Measurements from ENCODE around the gene SHC2.
"Not testable (repeated sequence)": the region's sequence is repeated elsewhere in the genome, so short reads cannot be mapped to it uniquely, and the experiment has no call there.

The SHC2 gene

DNA sequence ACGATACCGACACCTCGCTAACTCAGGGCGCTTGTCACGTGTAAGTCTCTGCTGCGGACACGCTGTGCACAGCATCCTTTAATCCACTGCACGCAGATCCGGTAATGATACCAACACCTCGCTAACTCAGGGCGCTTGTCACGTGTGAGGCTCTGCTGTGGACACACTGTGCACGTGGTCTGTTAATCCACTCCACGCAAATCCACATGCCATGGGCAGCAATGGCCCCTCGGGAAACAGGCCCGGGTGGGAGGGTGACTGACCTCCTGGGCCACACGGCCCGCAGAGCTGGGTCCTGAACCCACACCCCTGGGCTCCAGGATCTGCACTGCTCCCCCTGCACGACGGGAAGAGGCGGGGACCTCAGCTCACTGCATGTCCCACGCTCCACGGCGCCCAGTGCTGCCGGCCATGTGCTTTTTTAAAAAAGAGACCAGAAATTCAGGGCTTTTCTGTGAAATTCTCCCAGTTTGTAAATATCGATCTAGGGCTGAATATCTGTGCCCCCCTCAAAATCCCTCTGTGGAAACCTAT, 16.1 kb downstream of the SHC2 start:
- no peak for DNase-seq

DNA sequence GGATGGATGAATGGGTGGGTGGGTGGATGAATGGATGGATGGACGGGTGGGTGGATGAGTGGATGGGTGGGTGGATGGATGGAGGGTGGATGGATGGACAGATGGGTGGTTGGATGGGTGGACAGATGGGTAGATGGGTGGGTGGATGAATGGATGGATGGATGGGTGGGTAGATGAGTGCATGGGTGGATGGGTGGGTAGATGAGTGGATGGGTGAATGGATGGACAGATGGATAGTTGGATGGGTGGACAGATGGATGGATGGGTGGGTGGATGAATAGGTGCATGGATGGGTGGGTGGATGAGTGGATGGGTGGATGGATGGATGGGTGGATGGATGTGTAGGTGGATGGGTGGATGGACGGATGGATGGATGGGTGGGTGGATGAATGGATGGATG, 17.8 kb downstream of the SHC2 start:
- DNase-seq, result no peak

DNA sequence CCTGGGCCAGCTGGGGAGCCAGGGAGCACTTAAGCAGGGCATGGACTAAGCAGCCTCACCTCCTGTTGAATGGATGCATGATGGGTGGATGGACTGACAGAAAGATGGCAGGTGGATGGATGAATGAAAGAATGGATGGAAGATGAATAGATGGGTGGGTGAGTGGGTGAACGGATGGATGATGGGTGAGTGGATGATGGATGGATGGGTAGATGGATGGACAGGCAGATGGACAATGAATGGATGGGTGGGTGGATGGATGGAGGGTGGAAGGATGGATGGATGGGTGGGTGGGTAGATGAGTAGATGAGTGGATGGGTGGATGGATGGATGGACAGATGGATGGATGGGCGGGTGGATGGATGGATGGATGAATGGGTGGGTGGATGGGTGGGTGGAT, 18.7 kb downstream of the SHC2 start:
- no peak for DNase-seq

DNA sequence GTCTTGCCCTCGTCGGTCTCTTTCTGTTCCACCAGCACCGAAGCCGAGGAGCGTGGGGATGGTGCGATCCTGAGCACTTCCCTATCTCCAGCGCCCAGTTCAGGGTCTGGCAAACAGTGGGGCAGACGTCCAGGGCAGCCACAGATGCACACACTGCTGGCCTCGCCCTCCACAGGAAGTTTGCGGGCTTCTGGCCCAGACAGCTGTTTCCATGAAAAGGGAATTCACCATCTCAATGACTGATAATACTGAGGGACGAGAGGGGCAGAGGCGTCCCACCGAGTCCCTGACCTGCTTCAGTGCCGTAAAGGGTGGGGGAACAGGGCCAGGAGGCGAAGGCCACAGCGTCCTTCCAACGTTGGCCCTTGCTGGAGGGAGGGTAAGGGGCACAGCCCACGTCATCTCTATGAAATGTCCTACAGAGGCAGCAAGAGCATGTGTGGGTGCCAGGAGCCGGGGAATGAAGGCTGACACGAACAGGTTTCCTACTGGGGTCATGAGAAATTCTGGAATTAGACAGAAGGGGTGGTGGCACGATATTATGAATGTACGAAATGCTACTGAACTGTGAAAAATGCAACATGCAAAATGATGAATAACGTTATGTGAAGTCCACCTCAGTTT, 19.5 kb downstream of the SHC2 start:
- no peak for DNase-seq

DNA sequence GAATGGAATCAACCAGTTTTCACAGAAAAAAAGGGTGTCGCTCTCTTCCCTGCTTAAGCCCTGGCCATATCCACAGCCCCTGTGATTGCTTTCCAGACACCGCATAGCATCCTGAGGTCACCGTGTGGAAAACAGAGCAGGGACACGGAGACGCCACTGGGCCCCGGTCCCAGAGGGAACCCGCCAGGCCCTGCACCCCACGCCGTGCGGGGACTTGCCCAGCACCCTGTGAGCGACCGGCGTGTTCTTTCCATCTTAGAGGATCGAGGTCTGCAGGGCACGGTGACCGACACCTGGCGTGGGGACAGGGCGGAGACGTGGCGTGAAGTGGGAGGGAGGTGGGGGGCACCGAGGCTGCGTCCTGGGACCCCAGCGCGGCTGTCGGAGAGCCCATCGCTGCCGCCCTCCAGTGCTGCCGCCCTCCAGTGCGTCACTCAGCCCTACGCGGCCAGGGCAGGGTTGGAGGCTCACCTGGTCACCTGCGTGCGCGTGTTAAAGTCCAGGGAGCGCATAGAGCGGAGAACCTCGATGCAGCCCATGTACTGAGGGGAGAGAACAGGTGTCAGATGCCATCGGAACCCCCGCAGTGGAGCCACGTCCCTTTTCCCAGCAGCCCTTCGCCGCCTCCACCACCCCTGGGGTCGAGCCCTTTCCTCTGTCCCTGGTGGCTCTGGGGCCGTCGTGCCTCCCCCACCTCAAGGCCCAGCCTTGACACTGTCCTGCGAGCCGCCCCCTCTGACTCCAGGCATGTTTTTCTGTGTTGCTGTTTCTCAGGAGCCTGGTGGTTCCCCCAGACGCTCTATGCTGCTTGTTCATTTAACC, 20.2 kb downstream of the SHC2 start:
- no peak for DNase-seq

DNA sequence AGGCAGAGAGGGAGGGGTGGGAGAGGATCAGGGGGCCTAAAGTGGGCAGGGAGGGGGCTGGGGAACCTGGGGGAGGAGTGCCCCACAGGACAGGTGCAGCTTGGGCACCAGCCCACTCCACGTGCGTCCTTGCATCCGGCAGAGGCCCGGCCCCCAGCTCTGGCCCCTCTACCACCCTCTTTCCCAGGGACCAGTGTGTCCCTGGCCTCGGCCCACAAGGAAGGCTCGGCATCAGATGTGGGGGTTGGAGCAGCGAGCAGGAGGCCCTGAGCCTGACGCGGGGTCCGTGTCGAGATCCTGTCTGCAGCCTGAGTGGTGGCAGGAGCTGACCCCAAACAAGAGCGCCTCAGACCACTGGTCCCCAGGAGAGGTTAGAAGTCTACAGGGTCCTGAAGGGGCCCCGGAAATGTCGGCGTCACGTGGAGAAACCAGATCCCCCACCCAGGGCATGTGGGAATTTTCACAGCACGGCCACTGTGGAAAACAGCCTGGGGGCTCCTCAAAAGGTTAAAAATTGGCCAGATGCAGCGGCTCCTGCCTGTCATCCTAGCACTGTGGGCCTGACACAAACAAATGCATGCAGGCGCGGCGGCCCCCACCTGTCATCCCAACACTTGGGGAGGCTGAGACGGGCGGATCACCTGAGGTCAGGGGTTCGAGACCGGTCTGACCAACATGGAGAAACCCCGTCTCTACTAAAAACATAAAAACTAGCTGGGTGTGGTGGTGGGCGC, 21.5 kb downstream of the SHC2 start:
- no peak for DNase-seq

DNA sequence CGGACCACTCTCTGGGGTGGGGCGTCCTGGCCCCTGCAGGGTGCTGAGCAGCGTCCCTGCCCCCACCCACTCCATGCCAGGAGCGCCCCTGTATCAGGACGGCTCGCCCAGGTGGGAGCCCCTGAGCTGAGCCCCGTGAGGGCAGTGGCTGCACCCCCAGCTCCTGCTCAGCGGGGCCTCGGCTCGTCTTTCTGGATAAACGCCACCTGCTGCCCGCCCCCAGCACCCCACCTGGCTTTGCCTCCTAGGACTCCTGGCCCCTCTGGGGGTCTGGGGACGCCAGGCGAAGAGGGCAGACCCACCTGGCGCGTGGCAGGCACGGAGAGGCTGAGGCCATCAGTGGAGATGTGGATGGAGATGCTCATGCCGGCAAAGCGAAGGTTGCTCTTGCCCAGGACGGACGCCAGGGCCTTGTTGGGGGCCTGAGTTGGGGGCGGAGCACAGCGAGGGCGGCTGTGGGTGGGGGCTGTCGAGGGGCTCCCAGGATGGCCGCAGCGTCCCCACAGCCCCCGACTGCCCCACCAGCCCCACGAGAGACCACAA, 22.3 kb downstream of the SHC2 start:
- no peak for DNase-seq

DNA sequence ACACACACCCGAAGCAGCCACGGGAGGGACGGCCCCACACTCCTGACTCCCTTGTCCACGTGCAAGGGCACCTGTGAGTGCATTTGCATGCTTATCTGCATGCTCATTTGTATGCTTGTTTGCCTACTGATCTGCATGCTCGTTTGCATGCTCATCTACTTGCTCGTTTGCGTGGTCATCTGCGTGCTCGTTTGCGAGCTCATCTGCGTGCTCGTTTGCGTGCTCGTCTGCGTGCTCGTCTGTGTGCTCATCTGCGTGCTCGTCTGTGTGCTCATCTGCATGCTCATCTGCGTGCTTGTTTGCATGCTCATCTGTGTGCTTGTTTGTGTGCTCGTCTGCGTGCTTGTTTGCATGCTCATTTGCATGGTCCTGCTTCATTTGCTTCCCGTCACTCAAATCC, 23.8 kb downstream of the SHC2 start:
- DNase-seq, result no peak

DNA sequence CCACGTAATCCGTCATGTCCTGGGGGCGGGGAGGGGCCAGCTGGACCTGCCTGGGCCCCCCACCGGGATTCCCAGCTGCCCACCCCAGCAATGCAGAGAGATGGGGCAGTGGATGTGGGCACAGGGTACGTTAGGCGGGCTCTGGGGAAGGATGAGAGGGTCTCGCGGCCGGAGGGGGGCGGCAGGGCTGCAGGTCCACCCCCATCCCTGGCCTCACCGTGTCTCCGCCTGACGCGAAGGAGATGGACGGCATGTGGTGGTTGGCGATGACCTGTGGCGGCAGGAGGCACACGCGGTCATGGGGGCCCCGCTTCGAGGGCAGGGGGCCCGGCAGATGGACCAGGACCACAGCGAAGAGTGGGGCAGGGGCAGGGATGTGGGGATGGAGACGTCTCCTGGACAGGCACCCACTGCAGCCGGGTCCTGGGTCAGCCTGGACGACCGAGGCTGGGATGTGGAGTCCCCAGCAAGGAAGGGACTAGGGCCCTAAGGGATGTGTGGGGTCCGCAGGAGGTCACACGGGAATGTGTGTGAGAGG, 24.4 kb downstream of the SHC2 start:
- no peak for DNase-seq

DNA sequence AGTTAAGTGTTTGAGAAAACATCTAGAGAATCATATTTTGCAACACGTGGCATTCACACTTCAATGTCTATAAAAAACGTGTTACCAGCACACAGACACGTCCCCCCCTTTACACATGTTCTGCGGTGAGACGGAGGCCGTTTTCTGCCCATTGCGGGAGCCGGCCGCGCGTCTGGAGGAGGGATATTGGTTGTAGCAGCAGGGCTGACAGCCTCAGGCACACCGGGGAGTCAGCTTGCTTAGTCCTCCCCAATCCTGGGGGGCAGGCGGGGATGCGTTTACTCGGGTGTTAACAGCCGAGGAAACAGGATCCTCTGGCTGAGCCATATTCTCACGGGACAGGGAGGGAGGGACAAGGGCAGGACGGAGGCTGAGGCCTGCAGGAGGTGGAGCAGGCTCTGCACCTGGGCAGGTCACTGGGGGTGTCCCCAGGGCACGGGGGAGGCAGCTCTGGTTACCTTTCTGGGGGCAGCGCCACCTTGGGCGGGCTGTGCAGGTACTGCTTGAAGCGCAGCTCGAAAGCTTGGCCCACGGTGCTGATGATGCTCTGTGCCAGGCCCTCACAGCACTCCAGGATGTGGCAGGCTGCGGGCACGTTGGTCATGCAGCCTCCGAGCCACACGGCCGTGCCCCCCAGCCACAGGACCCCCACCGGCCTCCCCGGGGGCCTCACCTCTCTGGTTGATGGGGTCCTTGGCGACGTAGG, 25.0 kb downstream of the SHC2 start:
- no peak for DNase-seq

DNA sequence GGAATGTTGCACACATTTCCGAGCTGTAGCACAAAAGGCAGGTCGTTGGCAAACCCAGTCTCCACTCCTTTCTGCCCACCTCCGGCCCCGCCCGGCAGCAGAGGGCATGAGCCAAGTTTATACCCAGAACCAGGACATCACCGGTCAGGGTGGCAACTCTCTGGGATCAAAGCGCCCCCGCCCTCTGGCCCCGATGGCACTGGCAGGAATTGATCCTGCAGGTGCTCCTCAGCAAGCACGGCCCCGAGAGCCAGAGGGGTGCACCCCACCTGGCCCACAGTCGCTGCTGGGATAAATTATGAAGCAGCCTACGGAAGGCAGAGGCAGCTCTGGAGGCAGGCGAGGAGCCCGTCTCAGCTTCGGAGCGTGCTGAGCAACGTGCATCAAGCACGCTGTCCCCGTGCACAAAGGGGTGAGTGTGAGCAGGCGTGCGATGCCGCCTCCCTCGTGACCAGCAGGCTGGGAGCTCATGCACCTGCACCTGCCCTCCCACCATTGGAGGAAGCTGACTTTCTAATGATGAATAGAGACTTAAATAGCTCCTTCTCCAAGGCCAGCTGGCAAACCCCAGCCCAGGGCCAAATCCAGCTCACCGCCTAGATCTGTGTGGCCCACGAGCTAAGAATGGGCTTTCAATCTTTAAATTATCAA, 25.7 kb downstream of the SHC2 start:
- DNase-seq, result no peak

DNA sequence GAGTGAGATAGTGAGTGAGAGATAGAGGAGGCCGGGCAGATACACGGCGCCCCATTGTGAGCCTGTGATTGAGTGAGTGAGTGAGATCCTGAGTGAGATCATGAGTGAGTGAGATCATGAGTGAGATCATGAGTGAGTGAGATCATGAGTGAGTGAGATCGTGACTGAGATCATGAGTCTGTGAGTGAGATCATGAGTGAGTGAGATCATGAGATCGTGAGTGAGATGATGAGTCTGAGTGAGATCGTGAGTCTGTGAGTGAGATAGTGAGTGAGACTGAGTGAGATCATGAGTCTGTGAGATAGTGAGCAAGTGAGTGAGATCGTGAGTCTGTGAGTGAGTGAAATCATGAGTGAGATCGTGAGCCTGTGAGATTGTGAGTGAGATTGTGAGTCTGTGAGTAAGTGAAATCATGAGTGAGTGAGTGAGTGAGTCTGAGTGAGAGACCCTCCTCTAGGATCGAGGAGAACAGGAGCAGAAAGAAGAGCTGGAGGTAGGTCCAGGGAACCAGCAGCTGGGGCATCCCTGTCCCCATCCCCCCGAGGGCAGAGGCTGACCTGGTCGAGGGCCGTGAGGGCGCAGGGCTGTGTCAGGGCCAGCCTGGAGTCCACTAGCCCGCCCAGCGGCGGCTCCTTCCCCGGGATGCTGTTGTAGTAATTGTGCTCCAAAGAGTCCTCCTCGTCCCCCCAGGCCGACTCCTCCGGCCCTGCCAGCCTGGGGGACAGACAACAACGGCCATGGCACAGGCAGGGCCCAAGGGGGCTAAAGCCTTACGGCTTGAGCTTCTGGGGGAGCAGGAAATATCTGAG, 26.5 kb downstream of the SHC2 start:
- no peak for DNase-seq

DNA sequence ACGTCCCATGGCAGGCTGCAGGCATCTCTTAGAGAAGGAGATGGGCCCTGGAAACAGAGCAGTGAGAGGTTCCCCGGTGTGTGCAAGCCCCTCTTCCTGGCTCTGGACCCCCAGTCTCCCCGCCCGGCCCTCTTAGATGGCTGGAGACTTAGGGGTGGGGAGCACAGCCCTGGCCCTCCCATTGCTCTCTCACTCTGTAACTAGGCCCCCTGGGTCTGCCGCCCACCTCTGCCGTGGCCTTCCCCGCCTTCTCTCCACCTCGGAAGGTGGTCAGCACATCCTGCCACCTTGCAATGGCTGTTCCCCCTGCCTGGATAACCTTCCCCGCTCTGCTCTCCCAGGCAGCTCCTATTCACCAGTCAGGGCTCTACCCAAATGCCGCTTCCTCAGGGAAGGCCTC, 30.1 kb downstream of the SHC2 start:
- no peak for DNase-seq

DNA sequence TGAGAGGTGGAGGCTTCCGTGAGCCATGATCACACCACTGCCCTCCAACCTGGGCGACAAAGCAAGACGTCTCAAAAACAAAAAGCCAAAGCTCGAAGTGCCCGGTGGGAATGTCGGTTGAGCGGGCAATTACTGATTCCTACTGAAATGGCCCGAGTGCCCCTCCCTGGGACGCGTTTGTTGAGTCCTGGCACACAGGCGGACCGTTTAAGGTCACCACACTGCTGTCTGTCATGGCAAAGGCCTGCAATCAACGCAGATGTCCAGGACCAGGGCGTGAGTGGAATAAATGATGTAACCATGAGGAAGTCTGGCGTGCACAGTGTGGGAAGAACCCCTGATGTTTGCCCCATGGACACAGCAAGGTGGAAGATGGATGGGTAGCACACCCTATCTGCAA, 32.7 kb downstream of the SHC2 start:
- no peak for DNase-seq

DNA sequence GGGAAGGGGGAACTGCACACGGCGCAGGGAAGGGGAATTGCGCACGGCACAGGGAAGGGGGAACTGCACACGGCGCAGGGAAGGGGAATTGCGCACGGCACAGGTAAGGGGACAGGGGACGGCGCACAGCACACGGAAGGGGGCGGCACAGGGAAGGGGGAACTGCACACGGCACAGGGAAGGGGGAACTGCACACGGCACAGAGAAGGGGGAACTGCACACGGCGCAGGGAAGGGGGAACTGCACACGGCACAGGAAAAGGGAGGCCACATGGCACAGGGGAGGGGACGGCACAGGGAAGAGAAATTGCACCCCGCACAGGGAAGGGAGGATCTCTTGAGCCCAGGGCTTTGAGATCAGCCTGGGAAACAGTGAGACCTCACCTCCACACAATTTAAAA, 33.2 kb downstream of the SHC2 start:
- DNase-seq, result not testable (repeated sequence)

DNA sequence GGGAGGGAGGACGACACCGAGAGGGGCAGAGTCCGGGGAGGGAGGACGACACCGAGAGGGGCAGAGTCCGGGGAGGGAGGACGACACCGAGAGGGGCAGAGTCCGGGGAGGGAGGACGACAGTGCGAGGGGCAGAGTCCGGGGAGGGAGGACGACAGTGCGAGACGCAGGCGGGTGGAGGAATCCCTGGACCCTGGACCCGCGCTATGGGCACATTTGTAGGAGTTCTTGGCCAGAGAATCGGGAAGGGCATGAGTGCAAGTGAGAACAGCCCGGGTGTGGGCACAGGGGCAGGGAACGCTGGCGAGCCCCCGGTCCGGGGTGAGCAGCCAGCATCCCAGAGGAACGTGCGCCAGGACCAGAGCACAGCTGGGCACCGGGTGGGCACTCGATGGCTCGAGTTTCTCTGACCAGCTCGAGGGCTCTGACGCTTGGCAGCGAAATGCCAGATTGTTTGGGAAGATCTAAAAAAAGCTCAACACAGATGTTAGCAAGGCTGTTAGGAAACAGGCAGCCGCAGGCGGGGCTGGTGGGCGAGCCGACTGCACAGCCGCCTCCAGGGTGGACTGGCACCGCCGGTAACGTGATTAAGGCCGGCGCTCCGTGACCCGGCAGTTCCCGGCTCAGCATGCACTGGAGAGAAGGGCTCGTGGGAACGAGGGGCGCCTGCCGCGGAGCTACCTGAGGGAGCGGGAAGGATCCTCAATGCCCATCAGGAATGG, 33.9 kb downstream of the SHC2 start:
- no peak for DNase-seq

DNA sequence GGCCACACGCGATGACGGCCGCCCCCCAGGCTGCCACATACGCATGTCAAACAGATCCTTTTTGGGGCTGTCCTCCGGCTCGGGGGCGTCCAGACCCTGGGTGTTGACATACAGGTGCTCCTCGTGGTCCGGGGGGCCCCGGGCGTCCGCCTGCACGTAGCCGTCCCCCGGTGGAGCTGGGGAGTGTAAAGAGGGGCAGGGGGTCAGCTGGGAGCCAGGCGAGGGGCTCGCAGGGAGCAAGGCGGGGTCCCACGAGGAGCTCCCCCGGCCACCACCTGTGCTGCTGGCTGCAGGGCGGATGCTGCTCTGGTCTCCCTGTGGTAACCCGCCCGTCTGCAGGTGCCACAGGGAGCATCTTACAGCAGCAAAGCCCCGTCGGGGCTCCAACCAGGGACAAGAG, 35.8 kb downstream of the SHC2 start:
- DNase-seq, result no peak

DNA sequence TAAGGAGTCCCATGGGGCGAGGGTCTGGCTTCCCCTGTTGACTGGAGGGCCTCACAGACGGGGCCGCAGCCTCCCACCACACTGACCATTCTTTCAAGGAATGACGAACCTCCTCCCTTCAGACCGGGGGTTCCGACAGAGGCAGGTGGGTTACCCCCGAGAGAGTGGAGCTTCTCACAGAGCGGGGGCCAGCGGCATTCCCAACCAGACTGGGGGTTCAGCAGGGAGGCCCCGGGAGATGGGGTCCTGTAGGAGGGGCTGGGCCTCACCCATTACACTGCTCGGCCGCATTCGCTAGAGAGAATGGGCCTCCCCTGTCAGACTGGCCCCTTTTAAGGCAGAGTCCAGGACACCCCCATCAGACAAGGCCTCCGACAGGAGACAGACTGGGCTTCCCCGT, 36.3 kb downstream of the SHC2 start:
- DNase-seq, result no peak

DNA sequence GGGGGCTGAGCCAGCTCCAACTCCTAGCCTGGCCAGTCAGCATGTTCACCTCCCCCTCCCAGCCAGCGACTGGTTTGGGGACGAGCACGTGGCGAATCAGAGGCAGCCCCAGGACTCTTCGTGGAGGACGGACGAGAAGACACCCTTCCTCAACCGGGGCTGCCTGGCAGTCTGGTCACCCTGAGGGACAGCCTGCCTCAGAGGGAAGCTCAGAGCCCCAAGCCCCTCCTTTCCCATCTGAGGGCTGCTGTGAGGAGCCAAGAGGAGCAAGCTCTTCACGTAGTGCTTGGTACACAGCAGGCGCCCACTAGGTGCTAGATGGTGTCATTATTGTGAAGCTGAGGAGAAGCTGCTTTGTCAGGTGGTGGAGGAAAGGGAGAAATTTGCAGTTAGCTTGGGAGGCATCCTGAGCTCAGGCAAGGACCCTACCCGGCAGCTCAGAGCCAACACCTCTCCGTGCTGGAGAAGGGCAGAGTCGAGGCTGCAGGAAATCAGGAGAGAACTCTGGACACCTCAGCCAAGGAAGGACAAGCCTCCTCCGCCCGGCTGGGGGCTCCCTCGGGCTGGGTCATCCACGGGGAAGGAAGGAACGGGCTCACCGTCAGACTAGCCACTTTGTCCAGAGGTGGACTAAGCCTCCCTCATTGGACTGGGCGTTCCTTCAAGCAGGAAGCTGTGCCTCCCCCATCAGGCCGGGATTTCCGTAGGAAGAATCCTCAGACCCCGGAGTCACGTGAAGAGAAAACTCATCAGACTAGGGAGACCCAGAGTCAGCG, 37.0 kb downstream of the SHC2 start:
- DNase-seq, result no peak

DNA sequence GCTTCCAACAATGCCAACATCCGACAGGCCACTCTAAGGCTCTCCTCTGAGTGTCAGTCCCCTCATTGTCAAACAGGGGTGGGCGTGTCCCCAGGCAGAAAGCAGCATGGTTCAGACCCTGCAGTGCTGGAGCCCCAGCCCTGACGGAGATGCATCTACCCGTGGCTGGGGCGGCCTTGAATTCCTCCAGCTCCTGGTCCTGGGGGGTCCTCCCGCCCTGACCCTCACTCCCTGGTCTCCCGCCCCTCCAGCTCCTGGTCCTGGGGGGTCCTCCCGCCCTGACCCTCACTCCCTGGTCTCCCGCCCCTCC, 38.0 kb downstream of the SHC2 start:
- not testable (repeated sequence) for DNase-seq

All from activated naive CD4-positive, alpha-beta T cell treated with anti-CD3 and anti-CD28 coated beads, Interleukin-2, amount 50 U/mL, for 16 hours (primary cell).